Renal cortex interstitium (tissue), 11 donors: Measurements from ENCODE around the gene SEC61A2. TPM values are rescaled to one million over a fixed set of nuclear protein-coding genes. Genes with fewer than 3 reads are reported as not detected.

Experiments
- DNase-seq, 11 donors: peaks; one replicate each; pipeline ENCODE4 v3.0.0-alpha.2; 2013; ENCODE audit warnings: low read depth in 9 of 11, low spot score in 4 of 11; ENCODE audit errors: extremely low read depth in 1 of 11
- polyA plus RNA-seq, 3 donors: library from polyadenylated mRNA; unstranded; fragments of 120-200 nt; gene quantifications; one replicate each; pipeline ENCODE4 v1.2.1, GENCODE V29; 2013; ENCODE audit not compliant: insufficient read length in 3 of 3

SEC61A2 gene
- polyA plus RNA-seq, 3 donors, result 14.3 to 21.7 (median 17.8) TPM

- DNase-seq, result no peak
These were observed 59.9 kb downstream of the SEC61A2 start for GRCh38 chr10:12189426-12189825.

GRCh38 chr10:12191715-12192114 lies 62.2 kb downstream of the SEC61A2 start:
- DNase-seq, result no peak

- DNase-seq, result no peak
These were observed 63.7 kb downstream of the SEC61A2 start for GRCh38 chr10:12193193-12193592.

GRCh38 chr10:12194752-12195271 lies 65.3 kb downstream of the SEC61A2 start:
- DNase-seq, result peak in 1 of 11 donors; percentile 6

- DNase-seq, result no peak
These were observed 65.8 kb downstream of the SEC61A2 start for GRCh38 chr10:12195281-12195602.

GRCh38 chr10:12195603-12196506 lies 66.4 kb downstream of the SEC61A2 start, which contains the start of the genes CDC123 and NUDT5:
CDC123 (plus strand) TSS chr10:12196188; CDS start chr10:12196246, 58 bp downstream.
NUDT5 (minus strand) TSS chr10:12195891; CDS start chr10:12186291, 9,600 bp downstream.
- peak; percentile 65 to 92 (median 85) for DNase-seq

GRCh38 chr10:12196531-12197211 lies 67.2 kb downstream of the SEC61A2 start:
- DNase-seq, result peak in 1 of 11 donors; percentile 6

GRCh38 chr10:12198156-12198555 lies 68.7 kb downstream of the SEC61A2 start:
- no peak for DNase-seq

GRCh38 chr10:12200850-12201249 lies 71.4 kb downstream of the SEC61A2 start:
- DNase-seq, result no peak

GRCh38 chr10:12201543-12201942 lies 72.1 kb downstream of the SEC61A2 start:
- DNase-seq, result peak in 1 of 11 donors; percentile 15

GRCh38 chr10:12202226-12202625 lies 72.7 kb downstream of the SEC61A2 start:
- no peak for DNase-seq

- DNase-seq, result no peak
These were observed 75.6 kb downstream of the SEC61A2 start for GRCh38 chr10:12205082-12205481.

- DNase-seq, result no peak
These were observed 77.6 kb downstream of the SEC61A2 start for GRCh38 chr10:12207114-12207513.

GRCh38 chr10:12208460-12208859 lies 79.0 kb downstream of the SEC61A2 start:
- DNase-seq, result no peak

- DNase-seq, result no peak
These were observed 83.0 kb downstream of the SEC61A2 start for GRCh38 chr10:12212454-12212853.

GRCh38 chr10:12213621-12214020 lies 84.1 kb downstream of the SEC61A2 start:
- no peak for DNase-seq

- no peak for DNase-seq
These were observed 84.6 kb downstream of the SEC61A2 start for GRCh38 chr10:12214093-12214492.

GRCh38 chr10:12214763-12215218 lies 85.3 kb downstream of the SEC61A2 start:
- peak in 4 of 11 donors; percentile 22 to 45 (median 36) for DNase-seq
